Measurements from ENCODE around the gene FOXB2. TPM values are rescaled to one million over a fixed set of nuclear protein-coding genes. Genes with fewer than 3 reads are reported as not detected.

FOXB2 gene
- total and polyA plus RNA-seq, 2 of the 13 experiments (the other 11 are each of a cell fraction or from before 2014, with no cell fraction given): not detected

DNA sequence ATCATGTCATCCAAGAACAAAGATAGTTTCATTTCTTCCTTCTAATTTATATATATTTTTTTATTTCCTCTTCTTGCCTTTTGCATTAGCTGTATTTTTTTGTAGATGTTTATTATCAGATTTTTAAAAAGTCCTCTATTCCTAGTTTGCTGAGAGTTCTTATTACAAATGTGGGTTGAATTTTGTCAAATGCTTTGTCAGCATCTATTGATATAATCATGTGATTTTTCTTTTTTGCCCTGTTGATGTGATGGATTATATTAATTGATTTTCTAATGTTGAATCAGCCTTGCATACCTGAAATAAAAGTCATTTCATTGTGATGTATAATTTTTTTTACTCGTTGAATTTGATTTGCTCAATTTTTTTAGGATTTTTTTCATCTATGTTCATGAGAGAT, 46.9 kb downstream of the FOXB2 start:
- Histone ChIP-seq H3K4me2 (ENCODE audit: low read depth, low read length) (no peak overlapping the region), H4K20me1 (ENCODE audit: insufficient read depth, low read length) (no peaks in the 10 kb centered on the region), H2AFZ (ENCODE audit: low read length) (no peak overlapping the region), H3K27ac (ENCODE audit: extremely low read length, insufficient read depth, low read length) (no peak overlapping the region), H3K27me3 (ENCODE audit: control insufficient read depth in 1 of 2, insufficient read depth in 2 of 2, low read length in 2 of 2) (no peaks in the 10 kb centered on the region), H3K9ac (ENCODE audit: insufficient read depth, low read depth, low read length) (no peak overlapping the region), H3K79me2 (ENCODE audit: insufficient read depth, low read length) (no peaks in the 10 kb centered on the region), H3K4me1 (ENCODE audit: insufficient read depth, low read length) (no peaks in the 10 kb centered on the region), H3K9me3 (ENCODE audit: low read length) (no peaks in the 10 kb centered on the region), H3K4me3 (replicated peaks in 1 of 3; ENCODE audit: insufficient read depth in 1 of 3, low read depth in 2 of 3, low read length in 3 of 3) (no peak overlapping the region), H3K36me3 (replicated peaks in 1 of 2; ENCODE audit: control insufficient read depth in 1 of 2, insufficient read depth in 2 of 2, low read length in 2 of 2) (no peaks in the 10 kb centered on the region)
- BruUV-seq (replicated peaks): no TSS peak
- DNase-seq (ENCODE audit: low spot score) (no peak), ATAC-seq (no peak), FAIRE-seq (no peak)
- WGBS (ENCODE audit: low lambda C conversion rate): 0% methylated on average over 1 of the region's 1 CpG
- CTCF ChIA-PET (ENCODE audit: low intra/inter-chr PET ratio, low total read pairs): no interaction called here
- in situ Hi-C loops (cut with HindIII; ENCODE audit: extremely low pct_ligation_motif_present, low pct_unique_long_range_greater_than_20kb) (no loop called here), intact Hi-C loops (cut with micrococcal nuclease; ENCODE audit: unreplicated experiment) (no loop called here)
- POLR2A ChIA-PET: no interaction called here
- TF ChIP-seq MAFK (conservative IDR thresholded peaks at IDR 0.05 in 1 of 2, IDR thresholded peaks at IDR 0.05 in 1 of 2; ENCODE audit: low read length in 2 of 2) (peak in 1 of 2 experiments; percentile 45; a peak in 2 of 4 replicates), ZNF782 (CRISPR knock-in tag; IDR thresholded peaks at IDR 0.05; ENCODE audit: borderline replicate concordance) (no peak)

Small RNA genes within 50 kb of the gene (small RNA-seq; reads per million reads assigned to genes)
- gene ATP5MFP3 (ENCODE audit: insufficient read depth in 2 of 3, insufficient read length in 3 of 3, low read depth in 2 of 3, low replicate concordance in 1 of 3): 0 reads per million in 3 experiments

Other genes with a start within 250 kb of the FOXB2 start
- gene PRUNE2, start 113.5 kb upstream of the FOXB2 start, total RNA-seq (2016; rRNA removed; fragmentation: Illumina TruSeq; extraction: Trizol): 0.02 TPM in 1 of 2 replicates, not detected in the other
- gene PRUNE2, start 113.5 kb upstream of the FOXB2 start, polyA plus RNA-seq (2011; rRNA removed): not detected in 2 replicates
- 20.4 and 20.8 TPM in 2 replicates for gene VPS13A, start 157.9 kb downstream of the FOXB2 start, total RNA-seq (2016; rRNA removed; fragmentation: Illumina TruSeq; extraction: Trizol)
- 20.6 and 20.7 TPM in 2 replicates for gene VPS13A, start 157.9 kb downstream of the FOXB2 start, polyA plus RNA-seq (2011; rRNA removed)